Cardiac septum (tissue), 1 donor: ENCODE results near the gene HOXD3. TPM values are rescaled to one million over a fixed set of nuclear protein-coding genes. Genes with fewer than 3 reads are reported as not detected.

Source experiments
- DNase-seq: peaks from one replicate; pipeline ENCODE4 v3.0.0-alpha.2; 2020; ENCODE audit warnings: low spot score
- intact Hi-C: fragments of 100-400 bp; cut with DNase I; formaldehyde crosslinking; loops from one replicate; pipeline ENCODE4 v1.14.0; 2022
- total RNA-seq: library from RNA; stranded (reverse); fragmentation: NEBNext Ultra II Directional; extraction: Animal tissue kit (Norgen Biotek cat#: 25700); gene quantifications from one replicate; pipeline ENCODE4 v1.2.1, GENCODE V29; 2021
- donor health status: DM: no; HTN: no; CAD: no.

HOXD3 gene
- total RNA-seq, 1 donor from 2014 or later, result 1.0 TPM

DNA sequence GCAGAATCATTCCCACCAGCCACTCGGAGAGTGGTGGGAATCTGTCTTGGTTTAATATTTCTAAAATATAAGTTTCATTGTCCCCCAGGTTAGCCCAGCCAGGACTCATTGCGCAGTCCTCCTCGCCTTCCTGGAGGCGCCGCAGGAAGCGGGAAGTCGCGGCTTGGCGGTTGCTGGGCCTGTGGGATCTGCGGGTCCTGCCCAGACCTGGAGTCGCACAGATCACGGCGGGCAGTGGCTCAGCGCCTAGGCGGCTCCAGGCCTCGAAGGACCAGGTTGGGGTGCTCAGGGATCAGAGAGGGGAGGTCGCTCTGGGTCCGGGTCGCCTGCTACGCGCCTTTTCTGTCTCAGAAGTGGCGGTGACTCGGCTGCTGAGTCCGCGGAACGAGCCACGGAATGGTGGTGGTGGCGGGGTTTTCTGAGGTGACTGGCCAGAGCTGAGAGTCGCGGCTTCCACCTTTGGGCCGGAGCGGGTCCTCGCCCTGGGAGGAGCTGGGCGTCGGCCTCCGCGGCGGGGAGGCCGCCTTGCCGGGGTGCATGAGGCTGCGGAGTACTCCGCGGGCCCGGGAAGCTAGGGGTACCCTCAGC lies 2.6 kb downstream of the HOXD3 start:
- no peak for DNase-seq
- intact Hi-C loops, result no loop called here

DNA sequence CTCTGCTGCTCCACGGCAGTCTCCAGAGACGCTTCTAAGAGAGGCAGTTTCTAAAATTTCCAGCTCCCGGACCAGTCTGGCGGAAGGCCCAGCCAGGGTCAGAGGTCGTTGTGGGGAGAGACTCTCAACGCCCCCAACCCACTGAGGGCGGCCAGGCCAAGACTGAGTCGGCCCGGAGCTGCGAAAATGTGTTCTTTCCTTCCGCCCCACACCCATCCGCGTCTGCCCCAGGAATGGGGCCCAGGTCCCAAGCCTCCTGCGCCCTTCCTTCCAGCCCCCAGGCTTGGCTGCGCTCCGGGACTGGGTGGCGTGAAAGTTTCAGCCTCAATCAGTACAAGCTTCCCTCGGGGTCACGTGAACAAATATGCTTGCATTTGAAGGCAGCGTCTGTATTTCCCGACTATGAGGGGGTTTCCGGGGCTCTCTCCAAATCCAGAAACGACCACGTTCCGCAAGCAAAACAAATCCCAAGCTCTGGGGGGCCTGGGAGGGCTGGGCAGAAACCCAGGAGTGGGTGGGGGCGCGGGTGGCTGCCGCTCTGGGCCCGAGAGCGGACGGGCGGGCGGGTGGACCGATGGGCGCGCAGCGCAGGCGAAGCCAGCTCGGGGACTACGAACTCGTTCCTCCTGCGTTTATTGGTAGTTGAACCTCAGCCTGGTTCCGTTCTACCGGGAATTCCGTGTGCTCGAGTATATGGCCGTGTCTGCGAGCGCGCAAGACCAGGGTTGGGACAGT lies 3.3 kb downstream of the HOXD3 start:
- intact Hi-C loops, result no loop called here
- no peak for DNase-seq

DNA sequence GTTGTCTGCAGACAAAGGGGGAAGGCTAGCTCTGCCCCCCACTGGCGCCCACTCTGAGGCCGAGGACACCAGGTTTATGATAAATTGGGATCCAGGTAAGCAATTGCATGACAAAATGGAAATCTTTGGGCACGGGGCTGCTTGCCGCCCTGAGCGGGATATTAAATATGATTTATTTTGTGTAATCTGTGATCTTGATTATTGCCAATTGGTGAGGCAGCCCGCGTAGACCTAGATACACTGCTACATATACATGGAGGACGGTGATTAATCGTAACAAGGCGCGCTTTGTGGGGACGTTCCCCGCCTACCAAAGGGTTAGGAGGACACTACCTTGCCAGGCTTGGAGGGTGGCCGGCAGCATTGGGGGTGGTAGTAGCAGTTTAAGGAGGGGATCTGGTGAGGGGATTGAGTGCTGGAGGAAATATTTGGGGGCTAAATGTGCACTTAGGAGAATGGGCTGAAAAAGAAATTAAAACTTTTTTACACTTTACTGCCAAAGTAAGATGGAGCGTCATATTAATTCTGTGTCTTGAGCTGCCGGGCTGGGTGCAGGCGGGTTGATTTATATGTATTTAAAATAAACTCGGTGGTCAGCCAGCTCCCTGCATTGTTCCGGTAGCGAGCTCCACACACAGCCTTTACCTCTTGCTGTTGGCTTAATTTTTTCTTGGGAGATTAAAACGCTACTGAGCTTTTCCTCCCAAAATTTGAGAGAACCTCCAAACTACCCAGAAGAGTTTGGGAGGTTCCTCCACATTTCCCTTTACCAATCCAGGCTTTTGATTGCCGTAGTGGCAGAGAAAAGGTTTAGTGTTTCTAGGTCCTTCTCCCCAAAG lies 4.1 kb downstream of the HOXD3 start:
- intact Hi-C loops, result no loop called here
- DNase-seq, result no peak

DNA sequence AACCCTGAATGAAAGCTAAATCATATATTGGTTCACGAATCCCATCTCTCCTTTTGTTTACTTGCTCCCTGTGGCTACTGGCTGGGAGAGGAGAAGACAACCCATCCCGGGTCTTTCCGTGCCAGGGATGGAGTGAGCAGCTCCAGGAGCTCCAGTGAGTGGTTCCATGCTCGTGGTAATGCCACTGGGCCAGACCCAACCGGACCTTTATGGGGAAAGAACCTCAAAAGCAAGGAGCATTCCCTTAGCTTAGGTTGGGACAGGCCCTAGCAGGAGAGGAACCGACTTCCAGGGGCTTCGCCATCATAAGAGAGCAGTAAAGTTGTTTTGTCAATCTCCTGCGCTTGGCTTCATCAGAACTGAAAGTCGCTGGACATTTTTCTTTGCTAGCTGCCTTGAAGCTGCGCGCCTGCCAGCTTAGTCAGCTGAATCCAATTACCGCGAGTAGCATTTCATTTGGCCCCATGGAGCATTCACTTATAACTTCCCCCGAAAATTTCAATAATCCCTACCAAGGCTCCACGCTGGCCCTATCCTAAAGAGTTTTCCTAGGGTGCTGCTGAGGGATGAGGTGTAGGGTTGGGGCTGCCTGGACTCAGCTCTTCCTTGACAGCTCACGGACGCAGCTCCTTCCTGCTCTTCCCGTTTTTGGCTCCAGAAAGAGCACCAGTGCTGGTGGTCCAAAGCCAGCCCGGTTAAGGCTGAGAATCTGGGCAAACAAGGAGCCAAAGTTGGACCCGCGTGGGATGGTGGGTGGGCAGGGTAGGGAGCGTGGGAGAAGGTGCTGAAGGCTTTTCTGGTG lies 4.9 kb downstream of the HOXD3 start:
- DNase-seq, result no peak
- intact Hi-C loops, result no loop called here

DNA sequence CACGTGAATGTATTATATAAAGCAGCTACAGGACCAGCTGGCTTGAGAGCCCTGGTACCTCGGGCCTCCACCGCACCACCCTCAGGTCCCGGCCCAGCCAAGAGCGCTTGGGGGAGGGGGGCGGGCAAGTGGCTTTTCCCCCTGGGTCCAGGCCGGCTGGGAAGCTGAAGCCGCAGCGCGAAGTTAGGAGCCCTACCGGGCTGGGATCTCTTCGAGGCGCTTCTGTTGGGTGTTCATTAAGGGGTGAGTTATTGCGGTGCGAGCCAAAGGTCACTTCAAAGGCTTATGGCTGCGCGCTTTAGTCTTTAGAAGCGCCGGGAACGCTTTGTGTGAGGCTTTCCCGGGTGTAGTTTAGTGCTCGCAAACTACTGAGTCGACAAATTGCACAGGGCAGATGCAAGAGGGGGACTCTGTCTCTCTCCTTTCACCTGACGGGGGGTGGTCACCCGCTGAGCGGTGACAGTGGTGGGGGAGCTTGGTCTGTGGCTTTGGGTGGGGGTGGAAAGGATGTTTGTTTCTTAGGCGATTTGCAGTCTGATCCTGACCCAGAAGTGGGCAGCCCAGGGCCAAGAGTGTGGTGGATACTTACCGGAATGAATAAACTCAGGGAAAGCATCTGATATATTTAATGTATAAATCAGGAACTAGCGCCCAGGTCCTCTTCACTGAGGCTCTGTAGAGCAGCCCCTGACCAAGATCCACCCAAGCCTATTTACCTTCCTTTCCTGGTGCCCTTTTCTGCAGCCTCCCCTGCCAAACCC lies 6.0 kb downstream of the HOXD3 start:
- DNase-seq, result no peak
- intact Hi-C loops, result no loop called here

DNA sequence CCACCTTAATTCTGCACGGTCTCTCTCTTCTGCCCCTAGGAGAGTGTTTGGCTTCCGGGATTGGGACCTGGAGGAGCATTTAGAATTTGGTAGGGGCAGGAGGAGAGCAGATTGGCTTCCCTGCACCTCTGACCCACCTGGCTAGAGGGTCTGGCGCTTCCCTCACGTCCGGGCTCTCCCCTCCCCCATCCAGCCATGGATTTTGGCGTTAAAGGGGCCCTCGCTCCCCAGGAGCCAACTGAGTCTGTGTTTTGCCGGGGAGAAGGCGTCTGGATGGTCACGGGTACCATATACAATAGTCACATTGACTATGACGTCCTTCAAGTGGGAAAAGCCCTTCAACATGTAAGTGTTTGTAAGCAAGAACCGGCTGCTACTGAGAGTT lies 6.6 kb downstream of the HOXD3 start:
- intact Hi-C loops, result no loop called here
- DNase-seq, result no peak

DNA sequence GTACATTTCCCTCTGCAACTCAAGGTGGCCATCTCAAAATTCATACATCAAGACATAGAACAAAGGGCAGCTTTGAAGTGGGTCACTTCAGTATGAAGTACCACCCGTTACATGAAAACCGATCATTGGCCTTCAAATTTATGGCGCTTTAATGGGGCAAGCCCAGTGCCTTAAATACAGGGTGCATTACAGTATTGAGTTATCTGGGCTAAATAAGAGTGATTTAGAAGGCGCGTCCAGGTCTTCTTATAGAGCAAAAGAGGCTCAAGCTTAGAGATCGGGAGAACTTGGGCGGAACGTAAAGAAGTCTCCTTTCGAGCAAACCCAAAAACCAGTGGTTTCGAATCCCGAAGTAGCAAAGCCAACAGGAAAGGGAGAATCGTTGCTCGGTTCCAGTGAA lies 7.1 kb downstream of the HOXD3 start:
- DNase-seq, result no peak
- intact Hi-C loops, result no loop called here

DNA sequence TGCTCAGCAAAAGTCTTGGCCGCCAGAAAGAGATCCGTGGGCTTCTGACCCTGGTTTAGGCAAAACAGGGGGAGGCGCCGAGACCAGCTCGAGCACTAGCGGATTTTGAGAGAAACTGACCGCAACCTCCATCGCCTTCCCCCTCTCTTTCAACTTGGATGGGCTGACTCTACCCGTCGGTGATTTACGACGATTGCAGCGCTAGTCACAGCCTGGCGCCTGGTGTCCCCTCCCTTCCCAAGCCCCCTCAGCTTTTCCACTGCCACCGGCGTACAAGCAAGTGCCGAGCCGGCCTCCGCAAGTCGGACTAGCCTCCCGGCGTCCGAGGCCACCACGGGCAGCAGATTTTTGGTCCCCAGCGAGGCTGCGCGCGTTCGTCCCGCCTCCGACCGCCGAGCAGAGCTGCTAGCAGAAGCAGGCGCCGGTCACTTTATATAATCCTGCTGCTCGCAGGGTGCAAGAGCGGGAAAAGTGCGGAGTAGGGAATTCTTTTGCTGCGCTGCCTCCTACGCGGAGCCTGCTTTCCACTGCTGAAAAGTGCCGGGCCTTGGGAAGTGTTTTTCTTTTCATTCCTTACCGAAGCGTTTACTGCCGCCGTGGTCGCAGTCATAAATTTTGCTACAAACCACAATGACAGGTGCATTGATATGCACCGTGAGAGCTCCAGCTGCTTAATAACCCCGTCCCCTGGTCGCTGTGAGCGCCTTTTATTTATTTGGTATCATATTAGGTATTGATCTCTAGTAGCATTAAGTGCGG lies 7.7 kb downstream of the HOXD3 start:
- intact Hi-C loops, result no loop called here

DNA sequence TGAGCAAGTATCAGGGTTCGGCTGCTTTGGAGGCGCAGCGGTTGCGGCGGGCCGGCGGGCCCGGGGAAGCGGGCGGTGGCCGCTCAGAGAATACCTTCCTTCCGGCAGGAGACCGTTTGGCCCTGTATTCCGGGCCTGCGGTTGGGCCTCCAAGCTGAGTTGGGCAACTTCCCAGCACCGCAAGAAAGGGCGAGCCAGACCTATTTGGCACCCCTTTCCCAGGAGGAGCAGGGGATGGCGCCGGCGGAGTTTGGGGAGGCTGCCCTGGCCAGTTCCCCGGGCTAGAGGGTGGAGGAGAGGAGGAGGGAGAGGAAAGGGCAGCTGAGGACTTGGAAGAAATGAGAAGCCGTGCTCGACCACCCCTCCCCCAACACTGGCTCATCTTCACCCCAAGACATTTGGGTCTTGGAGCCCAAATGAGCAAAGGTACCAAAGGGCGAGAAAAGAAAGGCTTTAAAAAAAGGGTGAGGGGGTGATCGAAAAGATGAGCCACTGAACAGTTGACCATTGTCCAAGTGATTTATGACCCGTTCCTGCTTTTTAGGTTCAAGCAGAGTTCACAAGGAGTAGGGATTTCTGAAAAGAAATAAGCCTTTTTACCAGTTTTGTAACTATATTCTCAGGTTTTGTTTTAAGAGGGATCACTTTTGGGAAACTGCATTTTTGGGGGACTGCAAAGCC lies 8.4 kb downstream of the HOXD3 start:
- intact Hi-C loops, result no loop called here
- DNase-seq, result no peak

More for the DNA sequence above, 7.7 kb downstream of the HOXD3 start:
- no peak for DNase-seq

DNA sequence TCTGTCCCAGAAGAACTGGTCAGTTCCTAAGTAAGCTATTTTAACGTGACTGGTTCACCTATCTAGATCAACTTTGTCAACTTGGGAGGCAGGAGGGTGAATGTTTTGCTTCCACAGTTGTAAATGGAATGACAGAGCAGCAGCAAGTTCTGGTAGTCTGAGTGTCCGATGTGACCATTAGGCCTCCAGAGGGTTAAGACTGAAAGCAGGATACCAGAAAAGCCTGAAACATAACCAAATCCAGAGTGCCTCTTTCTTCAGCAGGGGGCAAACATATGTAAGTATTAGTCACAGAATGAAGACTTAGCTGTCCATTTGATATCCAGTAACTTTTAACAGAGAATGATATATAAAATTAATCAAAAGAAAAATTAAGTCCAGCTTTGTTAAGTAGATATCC lies 9.2 kb downstream of the HOXD3 start:
- intact Hi-C loops, result no loop called here
- DNase-seq, result no peak

DNA sequence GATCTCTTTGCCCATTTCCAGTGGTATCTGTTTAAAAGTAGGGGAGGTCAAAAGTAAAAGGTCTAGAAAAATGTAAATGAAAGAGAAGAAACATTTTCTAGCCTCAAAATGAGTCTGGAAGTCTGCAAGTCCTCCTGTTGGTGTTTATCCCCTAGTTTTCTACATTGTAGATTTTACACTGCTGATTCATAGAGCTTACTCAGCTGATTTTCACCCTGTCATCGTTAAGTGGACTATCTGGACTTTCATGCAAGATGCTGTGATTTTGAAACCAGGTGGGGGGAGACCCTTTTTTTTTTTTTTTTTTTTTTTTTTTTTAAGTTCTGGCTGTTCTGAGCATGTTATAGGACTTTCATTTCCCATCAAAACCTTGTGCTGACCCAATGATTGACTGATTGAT lies 10.3 kb downstream of the HOXD3 start:
- no peak for DNase-seq
- intact Hi-C loops, result no loop called here

DNA sequence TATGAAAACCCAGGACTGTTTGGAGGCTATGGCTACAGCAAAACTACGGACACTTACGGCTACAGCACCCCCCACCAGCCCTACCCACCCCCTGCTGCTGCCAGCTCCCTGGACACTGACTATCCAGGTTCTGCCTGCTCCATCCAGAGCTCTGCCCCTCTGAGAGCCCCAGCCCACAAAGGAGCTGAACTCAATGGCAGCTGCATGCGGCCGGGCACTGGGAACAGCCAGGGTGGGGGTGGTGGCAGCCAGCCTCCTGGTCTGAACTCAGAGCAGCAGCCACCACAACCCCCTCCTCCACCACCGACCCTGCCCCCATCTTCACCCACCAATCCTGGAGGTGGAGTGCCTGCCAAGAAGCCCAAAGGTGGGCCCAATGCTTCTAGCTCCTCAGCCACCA lies 12.1 kb downstream of the HOXD3 start:
- intact Hi-C loops, result no loop called here
- DNase-seq, result no peak

DNA sequence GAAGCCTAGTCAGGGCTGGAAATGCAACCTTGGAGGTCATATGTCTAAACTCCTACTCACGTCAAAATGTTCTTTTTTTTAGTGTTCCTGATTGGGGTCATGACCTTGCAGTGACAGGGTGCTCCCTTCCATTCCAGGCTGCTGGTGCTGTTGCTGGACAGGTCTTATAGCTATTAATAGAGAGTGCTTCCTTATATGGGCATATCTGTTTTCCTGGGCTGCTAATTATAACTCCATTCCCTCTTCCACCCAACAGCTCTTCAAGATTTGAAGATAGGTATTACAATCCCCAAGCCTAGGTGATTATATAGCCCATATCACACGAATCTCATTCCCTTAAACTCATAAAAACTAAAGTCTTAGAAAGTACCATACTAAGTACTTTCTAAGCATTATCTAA lies 12.6 kb downstream of the HOXD3 start:
- intact Hi-C loops, result loop anchor here (2.0 kb wide), 1 partner anchor 13 kb away; the partner anchor contains the start of gene HOXD3
- no peak for DNase-seq

DNA sequence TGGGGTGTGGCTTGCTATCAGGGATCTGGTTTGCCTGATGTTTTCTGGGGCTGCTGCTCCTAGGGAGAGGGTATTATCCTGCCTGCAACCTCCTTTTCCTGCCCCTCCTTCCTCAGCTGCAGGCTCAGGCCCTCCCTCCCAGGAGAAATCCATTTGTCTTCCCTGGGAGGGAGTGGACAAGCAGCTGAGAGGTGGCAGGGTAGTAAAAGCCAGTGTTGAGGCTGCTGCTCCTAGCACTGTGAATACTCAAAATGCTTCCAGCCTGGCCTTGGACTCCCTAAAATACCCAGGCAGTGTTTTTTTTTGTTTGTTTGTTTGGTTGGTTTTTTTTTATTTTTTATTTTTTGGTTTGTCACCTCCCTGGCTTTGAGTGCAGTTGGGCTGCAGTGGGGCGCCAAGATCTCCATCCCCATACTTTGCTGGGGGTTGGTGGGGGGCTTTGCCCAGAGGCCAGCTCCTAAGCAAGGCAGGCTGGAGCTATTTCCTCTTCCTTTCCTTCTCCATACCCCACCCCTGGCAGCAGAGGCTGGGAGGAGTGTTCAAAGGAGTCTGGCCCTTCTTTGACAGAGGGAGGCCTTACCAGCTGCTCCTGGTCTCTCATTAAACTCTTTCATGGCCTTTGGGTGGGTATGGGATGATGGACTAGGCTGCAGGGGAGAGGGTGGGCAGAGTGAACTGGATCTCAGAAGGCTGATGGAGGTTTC lies 13.6 kb downstream of the HOXD3 start:
- no peak for DNase-seq
- intact Hi-C loops, result loop anchor here (2.0 kb wide), 1 partner anchor 14 kb away; the partner anchor contains the start of gene HOXD3

DNA sequence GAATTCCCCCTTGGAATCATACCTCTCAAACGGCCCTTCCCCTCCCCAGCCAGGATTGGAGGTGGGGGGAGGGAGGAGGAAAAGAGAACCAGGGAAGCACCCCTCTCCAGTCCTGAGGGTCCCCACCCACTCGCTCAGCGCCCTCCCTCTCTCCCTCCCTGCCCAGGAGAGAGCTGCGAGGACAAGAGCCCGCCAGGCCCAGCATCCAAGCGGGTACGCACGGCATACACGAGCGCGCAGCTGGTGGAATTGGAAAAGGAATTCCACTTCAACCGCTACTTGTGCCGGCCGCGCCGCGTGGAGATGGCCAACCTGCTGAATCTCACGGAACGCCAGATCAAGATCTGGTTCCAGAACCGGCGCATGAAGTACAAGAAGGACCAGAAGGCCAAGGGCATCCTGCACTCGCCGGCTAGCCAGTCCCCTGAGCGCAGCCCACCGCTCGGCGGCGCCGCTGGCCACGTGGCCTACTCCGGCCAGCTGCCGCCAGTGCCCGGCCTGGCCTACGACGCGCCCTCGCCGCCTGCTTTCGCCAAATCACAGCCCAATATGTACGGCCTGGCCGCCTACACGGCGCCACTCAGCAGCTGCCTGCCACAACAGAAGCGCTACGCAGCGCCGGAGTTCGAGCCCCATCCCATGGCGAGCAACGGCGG lies 14.4 kb downstream of the HOXD3 start:
- intact Hi-C loops, result loop anchor here (2.0 kb wide), 1 partner anchor 15 kb away; the partner anchor contains the start of gene HOXD3
- no peak for DNase-seq

DNA sequence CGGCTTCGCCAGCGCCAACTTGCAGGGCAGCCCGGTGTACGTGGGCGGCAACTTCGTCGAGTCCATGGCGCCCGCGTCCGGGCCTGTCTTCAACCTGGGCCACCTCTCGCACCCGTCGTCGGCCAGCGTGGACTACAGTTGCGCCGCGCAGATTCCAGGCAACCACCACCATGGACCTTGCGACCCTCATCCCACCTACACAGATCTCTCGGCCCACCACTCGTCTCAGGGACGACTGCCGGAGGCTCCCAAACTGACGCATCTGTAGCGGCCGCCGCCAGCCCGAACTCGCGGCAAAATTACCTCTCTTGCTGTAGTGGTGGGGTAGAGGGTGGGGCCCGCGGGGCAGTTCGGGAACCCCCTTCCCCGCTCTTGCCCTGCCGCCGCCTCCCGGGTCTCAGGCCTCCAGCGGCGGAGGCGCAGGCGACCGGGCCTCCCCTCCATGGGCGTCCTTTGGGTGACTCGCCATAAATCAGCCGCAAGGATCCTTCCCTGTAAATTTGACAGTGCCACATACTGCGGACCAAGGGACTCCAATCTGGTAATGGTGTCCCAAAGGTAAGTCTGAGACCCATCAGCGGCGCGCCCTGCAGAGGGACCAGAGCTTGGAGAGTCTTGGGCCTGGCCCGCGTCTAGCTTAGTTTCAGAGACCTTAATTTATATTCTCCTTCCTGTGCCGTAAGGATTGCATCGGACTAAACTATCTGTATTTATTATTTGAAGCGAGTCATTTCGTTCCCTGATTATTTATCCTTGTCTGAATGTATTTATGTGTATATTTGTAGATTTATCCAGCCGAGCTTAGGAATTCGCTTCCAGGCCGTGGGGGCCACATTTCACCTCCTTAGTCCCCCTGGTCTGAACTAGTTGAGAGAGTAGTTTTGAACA lies 15.1 kb downstream of the HOXD3 start:
- intact Hi-C loops, result no loop called here
- DNase-seq, result no peak
